Caco-2 (cell line): ENCODE data around the gene RBFOX1. TPM values are rescaled to one million over a fixed set of nuclear protein-coding genes. Genes with fewer than 3 reads are reported as not detected.

Experiments used
- BruUV-seq: library from RNA; stranded (reverse); fragments of 400-500 nt; replicated peaks from 2 replicates; lab custom pipeline; 2021; lab: Mats Ljungman, UMichigan
- CTCF ChIA-PET: fragments of 300-600 bp; sonication (Branson Sonifier 250); formaldehyde crosslinking; loops from one replicate; lab custom pipeline; 2022; ENCODE audit warnings: antibody characterized with exemption; lab: Charles Lee
- POLR2A ChIA-PET: fragments of 300-600 bp; sonication (Branson Sonifier 250); formaldehyde crosslinking; loops from one replicate; lab custom pipeline; 2022; ENCODE audit warnings: antibody characterized with exemption; lab: Charles Lee
- DNase-seq, 2 experiments: peaks; one replicate each; pipeline versions ENCODE4 v3.0.0 to v3.0.0-alpha.2; 2020 to 2022
- H3K27me3 ChIP-seq: replicated peaks from 2 replicates; pipeline ENCODE4 v1.6.0; 2011; ENCODE audit warnings: low read length; ENCODE audit not compliant: control insufficient read depth, insufficient read depth
- H3K36me3 ChIP-seq: 2 replicates; pipeline ENCODE4 v1.5.1; 2011; ENCODE audit warnings: low read length; ENCODE audit not compliant: control insufficient read depth, insufficient read depth
- H3K4me1 ChIP-seq: fragments of 250-450 bp; sonication (Bioruptor Pico); 2 replicates; pipeline ENCODE4 v1.5.1; 2020; ENCODE audit warnings: mild to moderate bottlenecking
- H3K4me3 ChIP-seq: 2 replicates; pipeline ENCODE4 v1.5.1; 2011; ENCODE audit warnings: low read depth, mild to moderate bottlenecking, control low read depth, low read length
- H3K9me3 ChIP-seq: fragments of 250-450 bp; sonication (Bioruptor Pico); 2 replicates; pipeline ENCODE4 v1.5.1; 2020; ENCODE audit warnings: mild to moderate bottlenecking, moderate library complexity
- H3K27ac Mint-ChIP-seq: one replicate; pipeline ENCODE4 v1.8.0; 2022; ENCODE audit warnings: mixed read lengths; ENCODE audit not compliant: unreplicated experiment
- H3K27me3 Mint-ChIP-seq: one replicate; pipeline ENCODE4 v1.8.0; 2022; ENCODE audit warnings: mixed read lengths; ENCODE audit not compliant: insufficient read depth, unreplicated experiment
- H3K36me3 Mint-ChIP-seq: one replicate; pipeline ENCODE4 v1.8.0; 2022; ENCODE audit warnings: mild to moderate bottlenecking, mixed read lengths; ENCODE audit not compliant: insufficient read depth, unreplicated experiment
- H3K4me1 Mint-ChIP-seq: one replicate; pipeline ENCODE4 v1.8.0; 2022; ENCODE audit warnings: low read depth, mixed read lengths; ENCODE audit not compliant: unreplicated experiment
- H3K4me3 Mint-ChIP-seq: one replicate; pipeline ENCODE4 v1.8.0; 2022; ENCODE audit warnings: mild to moderate bottlenecking, moderate library complexity, mixed read lengths; ENCODE audit not compliant: unreplicated experiment
- H3K9me3 Mint-ChIP-seq: one replicate; pipeline ENCODE4 v1.8.0; 2022; ENCODE audit warnings: mixed read lengths; ENCODE audit not compliant: unreplicated experiment
- CTCF ChIP-seq, 2 experiments: fragments of 200-600 bp in 1 of 2; IDR thresholded peaks; 1 replicate in 1 of 2; 2 replicates in 1 of 2; pipeline versions ENCODE4 v1.5.1 to v1.8.0; 2011 to 2022; ENCODE audit warnings: antibody characterized with exemption in 1 of 2, control low read depth in 1 of 2, inconsistent platforms in 1 of 2, low read depth in 1 of 2, low read length in 1 of 2, mild to moderate bottlenecking in 1 of 2, moderate library complexity in 1 of 2; ENCODE audit not compliant: insufficient read depth in 1 of 2, severe bottlenecking in 1 of 2, unreplicated experiment in 1 of 2
- intact Hi-C: fragments of 100-400 bp; cut with micrococcal nuclease; formaldehyde crosslinking; loops from one replicate; pipeline ENCODE4 v1.10.0; 2022; ENCODE audit not compliant: unreplicated experiment
- total RNA-seq: library from RNA; stranded (reverse); gene quantifications from 2 replicates; pipeline ENCODE4 v1.2.3, GENCODE V29; 2022

Gene RBFOX1
- total RNA-seq, 1 experiment from 2014 or later, result 0.91 TPM

DNA sequence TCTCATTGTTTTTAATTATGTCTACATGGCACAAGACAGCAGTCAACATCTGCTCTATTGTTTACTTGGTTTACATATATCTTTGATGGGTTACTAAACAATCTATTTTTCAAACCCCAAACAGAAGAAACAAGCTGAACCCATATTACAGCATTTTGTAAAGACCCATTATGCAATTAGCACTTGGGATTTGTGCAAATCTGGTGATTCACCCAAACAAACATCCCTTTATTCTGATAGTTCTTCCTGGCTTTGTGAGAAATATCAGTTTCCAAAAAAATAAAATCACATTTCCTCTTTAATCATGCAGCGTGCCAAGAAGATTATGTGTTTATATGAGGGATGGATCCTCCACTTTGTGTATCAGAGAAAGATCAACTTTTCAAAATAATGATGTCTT is 16.8 kb upstream of the RBFOX1 start:
- ChIA-PET POLR2A (no interaction called here), CTCF (no interaction called here)
- intact Hi-C loops, result no loop called here
- H3K4me3 ChIP-seq, result no peak overlapping the region
- H3K36me3 ChIP-seq, result no peaks in the 10 kb centered on the region
- no peaks in the 10 kb centered on the region for H3K9me3 ChIP-seq
- Mint-ChIP-seq H3K4me3 (no peak overlapping the region), H3K36me3 (no peaks in the 10 kb centered on the region), H3K4me1 (no peaks in the 10 kb centered on the region), H3K27ac (no peak overlapping the region), H3K27me3 (peaks cover 3% of the 10 kb centered on the region), H3K9me3 (no peaks in the 10 kb centered on the region)
- no peaks in the 10 kb centered on the region for H3K27me3 ChIP-seq
- TF ChIP-seq CTCF (IDR thresholded peaks at IDR 0.05; ENCODE audit: insufficient read depth in 1 of 2, low read depth in 1 of 2, low read length in 1 of 2, severe bottlenecking in 1 of 2, unreplicated experiment in 1 of 2), result no peak
- no peak for DNase-seq
- no TSS peak for BruUV-seq
- H3K4me1 ChIP-seq, result no peaks in the 10 kb centered on the region

- POLR2A ChIA-PET, result no interaction called here
Measured at GRCh38 chr16:7316281-7316888, 16.3 kb upstream of the RBFOX1 start.

DNA sequence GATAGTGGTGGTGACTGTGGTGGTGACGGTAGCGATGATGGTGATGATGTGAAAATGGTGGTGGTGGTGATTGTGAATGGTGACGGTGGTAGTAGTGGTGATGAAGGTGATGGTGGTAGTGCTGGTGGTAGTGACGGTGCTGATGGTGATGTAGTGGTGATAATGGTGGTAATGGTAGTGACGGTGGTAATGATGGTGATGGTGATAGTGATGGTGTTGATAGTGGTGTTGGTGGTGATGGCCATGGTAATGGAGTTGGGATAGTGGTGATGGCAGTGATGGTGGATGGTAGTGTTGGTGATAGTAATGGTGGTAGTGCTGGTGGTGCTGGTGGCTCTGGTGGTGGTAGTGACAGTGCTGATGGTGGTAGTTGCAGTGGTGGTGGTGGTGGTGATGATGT is 14.7 kb upstream of the RBFOX1 start:
- no peaks in the 10 kb centered on the region for H3K9me3 ChIP-seq
- intact Hi-C loops, result no loop called here
- TF ChIP-seq CTCF (IDR thresholded peaks at IDR 0.05; ENCODE audit: insufficient read depth in 1 of 2, low read depth in 1 of 2, low read length in 1 of 2, severe bottlenecking in 1 of 2, unreplicated experiment in 1 of 2), result no peak
- no peaks in the 10 kb centered on the region for H3K9me3 Mint-ChIP-seq
- H3K27me3 ChIP-seq, result no peaks in the 10 kb centered on the region; the same call in 1 of the 2 replicates
- no peaks in the 10 kb centered on the region for H3K4me1 Mint-ChIP-seq
- BruUV-seq, result no TSS peak
- H3K27me3 Mint-ChIP-seq, result peaks cover 3% of the 10 kb centered on the region
- no peaks in the 10 kb centered on the region for H3K36me3 ChIP-seq
- no peak overlapping the region for H3K4me3 Mint-ChIP-seq
- H3K4me1 ChIP-seq, result no peaks in the 10 kb centered on the region
- no peak overlapping the region for H3K27ac Mint-ChIP-seq
- no peak overlapping the region for H3K4me3 ChIP-seq
- ChIA-PET POLR2A (no interaction called here), CTCF (no interaction called here)
- no peaks in the 10 kb centered on the region for H3K36me3 Mint-ChIP-seq
- DNase-seq, result no peak

More at GRCh38 chr16:7316281-7316888, 16.3 kb upstream of the RBFOX1 start:
- H3K9me3 ChIP-seq, result no peaks in the 10 kb centered on the region
- CTCF ChIA-PET, result no interaction called here
- BruUV-seq, result no TSS peak
- H3K4me1 ChIP-seq, result no peaks in the 10 kb centered on the region
- no peak for TF ChIP-seq CTCF (IDR thresholded peaks at IDR 0.05; ENCODE audit: insufficient read depth in 1 of 2, low read depth in 1 of 2, low read length in 1 of 2, severe bottlenecking in 1 of 2, unreplicated experiment in 1 of 2)
- no peak overlapping the region for H3K27ac Mint-ChIP-seq
- H3K27me3 ChIP-seq, result no peaks in the 10 kb centered on the region
- intact Hi-C loops, result no loop called here
- no peak overlapping the region for H3K4me3 Mint-ChIP-seq
- DNase-seq, result no peak
- H3K4me1 Mint-ChIP-seq, result no peaks in the 10 kb centered on the region
- no peaks in the 10 kb centered on the region for H3K9me3 Mint-ChIP-seq
- no peaks in the 10 kb centered on the region for H3K36me3 ChIP-seq
- no peaks in the 10 kb centered on the region for H3K36me3 Mint-ChIP-seq
- H3K4me3 ChIP-seq, result no peak overlapping the region
- H3K27me3 Mint-ChIP-seq, result peaks cover 3% of the 10 kb centered on the region
